ENCODE measurements around the gene OR6K2.

The OR6K2 gene

GRCh38 chr1:158686111-158687009 lies 14.1 kb downstream of the OR6K2 start, which contains the start of gene SPTA1:
SPTA1 (minus strand) TSS chr1:158686715; CDS start chr1:158686517, 198 bp downstream.
- H3K36me3 ChIP-seq (ENCODE audit: control insufficient read depth, insufficient read depth, low read length), result no peaks in the 10 kb centered on the region
- H3K4me3 ChIP-seq (ENCODE audit: low read length), result no peak within 1 kb of the TSS
- H3K27ac ChIP-seq (ENCODE audit: low read length), result no peak within 1 kb of the TSS
- no CpG with 5 or more reads among the region's 7 CpGs for WGBS (ENCODE audit: insufficient coverage, insufficient read length)
- H3K4me1 ChIP-seq (ENCODE audit: control insufficient read depth, insufficient read depth, low read length), result no peaks in the 10 kb centered on the region
- no peak for DNase-seq (ENCODE audit: low read depth, low spot score)
- no peaks in the 10 kb centered on the region for H3K9me3 ChIP-seq (ENCODE audit: control insufficient read depth, insufficient read depth, low read length)
- no peaks in the 10 kb centered on the region for H3K27me3 ChIP-seq (ENCODE audit: control insufficient read depth, insufficient read depth, low read length)

GRCh38 chr1:158685085-158685484 lies 15.4 kb downstream of the OR6K2 start:
- Histone ChIP-seq H3K36me3 (ENCODE audit: control insufficient read depth, insufficient read depth, low read length) (no peaks in the 10 kb centered on the region), H3K27ac (ENCODE audit: low read length) (no peak overlapping the region), H3K4me3 (ENCODE audit: low read length) (no peak overlapping the region), H3K9me3 (ENCODE audit: control insufficient read depth, insufficient read depth, low read length) (no peaks in the 10 kb centered on the region), H3K4me1 (ENCODE audit: control insufficient read depth, insufficient read depth, low read length) (no peaks in the 10 kb centered on the region), H3K27me3 (ENCODE audit: control insufficient read depth, insufficient read depth, low read length) (no peaks in the 10 kb centered on the region)
- no CpG with 5 or more reads among the region's 7 CpGs for WGBS (ENCODE audit: insufficient coverage, insufficient read length)
- no peak for DNase-seq (ENCODE audit: low read depth, low spot score)

- H3K27me3 ChIP-seq (ENCODE audit: control insufficient read depth, insufficient read depth, low read length), result no peaks in the 10 kb centered on the region
- H3K4me3 ChIP-seq (ENCODE audit: low read length), result no peak overlapping the region
- no peaks in the 10 kb centered on the region for H3K36me3 ChIP-seq (ENCODE audit: control insufficient read depth, insufficient read depth, low read length)
- H3K9me3 ChIP-seq (ENCODE audit: control insufficient read depth, insufficient read depth, low read length), result no peaks in the 10 kb centered on the region
- no CpG with 5 or more reads among the region's 2 CpGs for WGBS (ENCODE audit: insufficient coverage, insufficient read length)
- H3K4me1 ChIP-seq (ENCODE audit: control insufficient read depth, insufficient read depth, low read length), result no peaks in the 10 kb centered on the region
- no peak for DNase-seq (ENCODE audit: low read depth, low spot score)
- H3K27ac ChIP-seq (ENCODE audit: low read length), result no peak overlapping the region
These were observed 18.8 kb downstream of the OR6K2 start for GRCh38 chr1:158681606-158682005.

- no peak overlapping the region for H3K4me3 ChIP-seq (ENCODE audit: low read length)
- no peaks in the 10 kb centered on the region for H3K36me3 ChIP-seq (ENCODE audit: control insufficient read depth, insufficient read depth, low read length)
- no CpG with 5 or more reads among the region's 1 CpG for WGBS (ENCODE audit: insufficient coverage, insufficient read length)
- H3K9me3 ChIP-seq (ENCODE audit: control insufficient read depth, insufficient read depth, low read length), result no peaks in the 10 kb centered on the region
- H3K4me1 ChIP-seq (ENCODE audit: control insufficient read depth, insufficient read depth, low read length), result no peaks in the 10 kb centered on the region
- H3K27me3 ChIP-seq (ENCODE audit: control insufficient read depth, insufficient read depth, low read length), result no peaks in the 10 kb centered on the region
- no peak overlapping the region for H3K27ac ChIP-seq (ENCODE audit: low read length)
- DNase-seq (ENCODE audit: low read depth, low spot score), result no peak
These were observed 21.2 kb downstream of the OR6K2 start for GRCh38 chr1:158679289-158679688.

GRCh38 chr1:158675563-158676323 lies 24.7 kb downstream of the OR6K2 start:
- no peaks in the 10 kb centered on the region for H3K27me3 ChIP-seq (ENCODE audit: control insufficient read depth, insufficient read depth, low read length)
- no peaks in the 10 kb centered on the region for H3K36me3 ChIP-seq (ENCODE audit: control insufficient read depth, insufficient read depth, low read length)
- no peak for DNase-seq (ENCODE audit: low read depth, low spot score)
- WGBS (ENCODE audit: insufficient coverage, insufficient read length), result no CpG with 5 or more reads among the region's 4 CpGs
- no peaks in the 10 kb centered on the region for H3K4me1 ChIP-seq (ENCODE audit: control insufficient read depth, insufficient read depth, low read length)
- no peaks in the 10 kb centered on the region for H3K9me3 ChIP-seq (ENCODE audit: control insufficient read depth, insufficient read depth, low read length)
- no peak overlapping the region for H3K4me3 ChIP-seq (ENCODE audit: low read length)
- no peak overlapping the region for H3K27ac ChIP-seq (ENCODE audit: low read length)

- Histone ChIP-seq H3K9me3 (ENCODE audit: control insufficient read depth, insufficient read depth, low read length) (no peaks in the 10 kb centered on the region), H3K4me3 (ENCODE audit: low read length) (no peak overlapping the region), H3K27me3 (ENCODE audit: control insufficient read depth, insufficient read depth, low read length) (no peaks in the 10 kb centered on the region; the same call in 1 of the 2 replicates), H3K4me1 (ENCODE audit: control insufficient read depth, insufficient read depth, low read length) (no peaks in the 10 kb centered on the region), H3K27ac (ENCODE audit: low read length) (no peak overlapping the region), H3K36me3 (ENCODE audit: control insufficient read depth, insufficient read depth, low read length) (no peaks in the 10 kb centered on the region)
- DNase-seq (ENCODE audit: low read depth, low spot score), result no peak
- no CpG with 5 or more reads among the region's 7 CpGs for WGBS (ENCODE audit: insufficient coverage, insufficient read length)
These were observed 26.1 kb downstream of the OR6K2 start for GRCh38 chr1:158674302-158674701.

- Histone ChIP-seq H3K27me3 (ENCODE audit: control insufficient read depth, insufficient read depth, low read length) (no peaks in the 10 kb centered on the region; the same call in 1 of the 2 replicates), H3K36me3 (ENCODE audit: control insufficient read depth, insufficient read depth, low read length) (no peaks in the 10 kb centered on the region), H3K9me3 (ENCODE audit: control insufficient read depth, insufficient read depth, low read length) (no peaks in the 10 kb centered on the region), H3K4me1 (ENCODE audit: control insufficient read depth, insufficient read depth, low read length) (no peaks in the 10 kb centered on the region), H3K4me3 (ENCODE audit: low read length) (no peak overlapping the region), H3K27ac (ENCODE audit: low read length) (no peak overlapping the region)
- no peak for DNase-seq (ENCODE audit: low read depth, low spot score)
- no CpG with 5 or more reads among the region's 8 CpGs for WGBS (ENCODE audit: insufficient coverage, insufficient read length)
These were observed 34.4 kb downstream of the OR6K2 start for GRCh38 chr1:158666037-158666436.

- H3K36me3 ChIP-seq (ENCODE audit: control insufficient read depth, insufficient read depth, low read length), result no peaks in the 10 kb centered on the region
- no peak overlapping the region for H3K4me3 ChIP-seq (ENCODE audit: low read length)
- no peaks in the 10 kb centered on the region for H3K27me3 ChIP-seq (ENCODE audit: control insufficient read depth, insufficient read depth, low read length)
- no CpG with 5 or more reads among the region's 6 CpGs for WGBS (ENCODE audit: insufficient coverage, insufficient read length)
- no peaks in the 10 kb centered on the region for H3K9me3 ChIP-seq (ENCODE audit: control insufficient read depth, insufficient read depth, low read length)
- H3K27ac ChIP-seq (ENCODE audit: low read length), result no peak overlapping the region
- DNase-seq (ENCODE audit: low read depth, low spot score), result no peak
- H3K4me1 ChIP-seq (ENCODE audit: control insufficient read depth, insufficient read depth, low read length), result no peaks in the 10 kb centered on the region
These were observed 45.9 kb downstream of the OR6K2 start for GRCh38 chr1:158654571-158654970.

- no peaks in the 10 kb centered on the region for H3K4me1 ChIP-seq (ENCODE audit: control insufficient read depth, insufficient read depth, low read length)
- no peak overlapping the region for H3K27ac ChIP-seq (ENCODE audit: low read length)
- no peaks in the 10 kb centered on the region for H3K36me3 ChIP-seq (ENCODE audit: control insufficient read depth, insufficient read depth, low read length)
- no peak overlapping the region for H3K4me3 ChIP-seq (ENCODE audit: low read length)
- DNase-seq (ENCODE audit: low read depth, low spot score), result no peak
- H3K27me3 ChIP-seq (ENCODE audit: control insufficient read depth, insufficient read depth, low read length), result no peaks in the 10 kb centered on the region
- H3K9me3 ChIP-seq (ENCODE audit: control insufficient read depth, insufficient read depth, low read length), result no peaks in the 10 kb centered on the region
These were observed 46.4 kb downstream of the OR6K2 start for GRCh38 chr1:158654086-158654485.

- H3K4me3 ChIP-seq (ENCODE audit: low read length), result no peak overlapping the region
- WGBS (ENCODE audit: insufficient coverage, insufficient read length), result no CpG with 5 or more reads among the region's 7 CpGs
- H3K36me3 ChIP-seq (ENCODE audit: control insufficient read depth, insufficient read depth, low read length), result no peaks in the 10 kb centered on the region
- H3K27me3 ChIP-seq (ENCODE audit: control insufficient read depth, insufficient read depth, low read length), result peaks cover 2% of the 10 kb centered on the region; the same call in 1 of the 2 replicates
- no peaks in the 10 kb centered on the region for H3K9me3 ChIP-seq (ENCODE audit: control insufficient read depth, insufficient read depth, low read length)
- H3K4me1 ChIP-seq (ENCODE audit: control insufficient read depth, insufficient read depth, low read length), result no peaks in the 10 kb centered on the region
- no peak for DNase-seq (ENCODE audit: low read depth, low spot score)
- H3K27ac ChIP-seq (ENCODE audit: low read length), result no peak overlapping the region
These were observed 47.6 kb downstream of the OR6K2 start for GRCh38 chr1:158652721-158653334.
